NCI-H1417 (cell line): ENCODE results near the gene UBXN11.

Experiments used
- DNase-seq, 3 experiments: peaks; one replicate each; lab custom pipeline; 2025; lab: John Stamatoyannopoulos, UW

UBXN11 gene, protein sequence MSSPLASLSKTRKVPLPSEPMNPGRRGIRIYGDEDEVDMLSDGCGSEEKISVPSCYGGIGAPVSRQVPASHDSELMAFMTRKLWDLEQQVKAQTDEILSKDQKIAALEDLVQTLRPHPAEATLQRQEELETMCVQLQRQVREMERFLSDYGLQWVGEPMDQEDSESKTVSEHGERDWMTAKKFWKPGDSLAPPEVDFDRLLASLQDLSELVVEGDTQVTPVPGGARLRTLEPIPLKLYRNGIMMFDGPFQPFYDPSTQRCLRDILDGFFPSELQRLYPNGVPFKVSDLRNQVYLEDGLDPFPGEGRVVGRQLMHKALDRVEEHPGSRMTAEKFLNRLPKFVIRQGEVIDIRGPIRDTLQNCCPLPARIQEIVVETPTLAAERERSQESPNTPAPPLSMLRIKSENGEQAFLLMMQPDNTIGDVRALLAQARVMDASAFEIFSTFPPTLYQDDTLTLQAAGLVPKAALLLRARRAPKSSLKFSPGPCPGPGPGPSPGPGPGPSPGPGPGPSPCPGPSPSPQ

GRCh38 chr1:26306290-26307229, at the start of gene UBXN11:
UBXN11 (minus strand) TSS chr1:26306636; CDS start chr1:26302883, 3,753 bp downstream.
- peak; percentile 92 to 99 (median 96) for DNase-seq

GRCh38 chr1:26356106-26356505, 49.7 kb upstream of the UBXN11 start:
- no peak for DNase-seq

DNA sequence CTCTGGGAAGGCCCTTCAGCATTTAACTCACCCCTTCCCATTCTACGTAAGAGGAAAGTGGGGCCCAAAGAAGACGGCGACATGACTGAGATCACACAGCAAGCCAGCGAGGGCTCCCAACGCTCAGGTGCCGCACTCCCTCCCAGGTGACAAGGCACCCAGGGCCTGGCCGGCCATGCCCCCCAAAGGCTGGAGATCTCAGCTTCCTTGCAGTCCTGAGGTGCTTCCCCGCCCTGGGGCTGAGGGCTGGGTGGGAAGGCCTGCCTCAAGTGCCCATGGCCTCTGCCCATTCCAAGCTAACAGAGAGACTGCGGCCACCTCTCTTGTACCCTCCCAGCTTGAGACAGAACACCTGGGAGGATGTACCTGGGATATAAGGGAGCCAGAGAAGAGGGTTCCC, 48.5 kb upstream of the UBXN11 start:
- DNase-seq = no peak

- DNase-seq = peak in 2 of 3 experiments; percentile 20 to 42
These were observed 47.8 kb upstream of the UBXN11 start, which contains the start of gene CRYBG2 for GRCh38 chr1:26353976-26354820. CRYBG2 (minus strand) TSS chr1:26354130; CDS start chr1:26346657, 7,473 bp downstream.

GRCh38 chr1:26353210-26353859, 46.9 kb upstream of the UBXN11 start:
- DNase-seq = peak in 2 of 3 experiments; percentile 24 to 62

DNA sequence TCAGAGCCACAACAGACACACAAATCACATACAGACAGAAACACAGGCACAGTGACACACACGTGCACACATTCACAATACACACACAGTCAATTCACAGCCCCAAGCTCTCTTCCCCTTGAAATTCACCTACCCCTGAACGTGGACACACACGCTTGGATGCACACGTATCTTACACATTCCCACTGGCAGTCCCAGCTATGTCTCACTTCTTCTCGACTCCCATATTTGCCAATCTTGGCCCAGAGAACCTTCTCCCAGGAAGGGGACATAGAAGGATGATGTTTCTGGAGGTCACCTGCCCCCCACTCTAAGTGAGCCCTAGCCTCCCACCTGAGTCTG, 45.9 kb upstream of the UBXN11 start:
- no peak for DNase-seq

DNA sequence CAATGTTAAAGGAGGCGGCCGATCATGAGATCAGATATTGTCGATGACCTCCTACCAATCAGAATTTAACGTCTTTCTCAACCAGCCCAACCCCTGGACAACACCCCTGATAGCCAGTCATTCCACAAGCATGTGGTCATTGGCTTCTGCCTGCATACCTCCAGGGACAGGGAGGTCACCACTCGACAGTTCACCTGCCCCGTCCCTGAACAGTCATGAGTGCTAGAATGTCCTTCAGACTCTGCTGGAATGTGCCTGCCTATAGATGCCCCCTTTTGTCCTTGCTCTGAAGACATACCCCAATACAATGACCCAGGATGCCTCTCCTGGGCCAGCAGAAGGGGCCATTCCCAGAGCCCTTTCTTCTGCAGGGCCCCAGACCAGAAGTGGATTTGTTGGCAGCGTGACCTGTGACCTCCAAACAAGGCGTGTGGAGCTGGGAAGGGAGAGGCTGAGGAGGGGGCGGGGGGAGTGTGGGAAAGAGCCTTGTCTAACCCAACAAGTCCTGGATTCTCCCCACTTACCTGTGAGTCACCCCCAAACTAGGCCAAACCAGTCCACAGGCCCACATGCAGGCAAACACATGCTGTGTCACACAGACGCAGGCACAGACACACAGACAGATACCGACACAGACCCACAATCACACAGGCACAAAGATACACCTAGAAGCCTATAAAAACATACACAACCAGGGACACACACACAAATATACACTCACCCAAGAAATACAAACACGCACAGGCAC, 45.3 kb upstream of the UBXN11 start:
- no peak for DNase-seq

DNA sequence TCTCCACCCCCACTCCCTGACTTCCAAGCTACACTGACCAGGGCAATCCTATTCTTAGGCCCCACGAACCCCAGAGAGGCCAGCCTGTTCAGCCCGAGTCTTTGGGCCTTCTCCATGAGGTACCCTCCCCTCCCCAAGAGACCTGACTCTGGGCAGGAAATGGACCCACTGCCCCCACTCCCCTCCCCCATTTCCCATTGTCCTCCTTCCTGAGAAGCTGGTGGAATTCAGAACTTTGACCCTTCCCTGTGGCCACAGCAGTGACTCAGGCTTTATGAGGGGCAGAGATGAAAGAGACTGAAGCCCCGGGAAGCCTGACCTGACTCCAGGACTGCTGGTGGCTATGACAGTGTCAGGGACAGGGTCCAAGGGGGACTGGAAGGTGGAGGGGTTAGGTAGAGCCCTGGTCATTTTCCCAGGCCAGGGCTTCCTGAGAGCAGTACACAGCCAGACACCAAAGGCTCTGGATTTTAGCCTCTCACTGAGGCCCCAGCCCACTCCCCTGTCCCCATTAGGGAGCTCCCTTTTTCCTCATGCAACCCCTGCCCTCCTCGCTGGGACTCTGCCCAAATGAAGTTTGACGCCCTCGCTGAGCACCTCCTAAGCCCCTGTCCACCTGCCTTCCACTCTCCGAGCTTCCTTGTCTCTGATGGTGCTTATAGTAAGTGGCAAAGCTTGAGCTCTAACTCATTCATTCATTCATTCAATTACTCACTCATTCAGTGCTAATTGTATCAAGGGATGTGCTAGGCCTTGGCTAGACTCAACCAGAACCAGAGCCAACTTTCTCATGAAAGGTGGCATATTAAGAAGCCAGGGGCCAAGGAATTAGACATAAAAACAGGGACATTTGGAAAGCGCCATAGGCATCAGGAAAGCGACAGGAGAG, 44.5 kb upstream of the UBXN11 start:
- DNase-seq = no peak

- no peak for DNase-seq
These were observed 43.9 kb upstream of the UBXN11 start for GRCh38 chr1:26350343-26350700.

GRCh38 chr1:26349877-26350244, 43.4 kb upstream of the UBXN11 start:
- no peak for DNase-seq

GRCh38 chr1:26349188-26349876, 42.9 kb upstream of the UBXN11 start:
- no peak for DNase-seq

DNA sequence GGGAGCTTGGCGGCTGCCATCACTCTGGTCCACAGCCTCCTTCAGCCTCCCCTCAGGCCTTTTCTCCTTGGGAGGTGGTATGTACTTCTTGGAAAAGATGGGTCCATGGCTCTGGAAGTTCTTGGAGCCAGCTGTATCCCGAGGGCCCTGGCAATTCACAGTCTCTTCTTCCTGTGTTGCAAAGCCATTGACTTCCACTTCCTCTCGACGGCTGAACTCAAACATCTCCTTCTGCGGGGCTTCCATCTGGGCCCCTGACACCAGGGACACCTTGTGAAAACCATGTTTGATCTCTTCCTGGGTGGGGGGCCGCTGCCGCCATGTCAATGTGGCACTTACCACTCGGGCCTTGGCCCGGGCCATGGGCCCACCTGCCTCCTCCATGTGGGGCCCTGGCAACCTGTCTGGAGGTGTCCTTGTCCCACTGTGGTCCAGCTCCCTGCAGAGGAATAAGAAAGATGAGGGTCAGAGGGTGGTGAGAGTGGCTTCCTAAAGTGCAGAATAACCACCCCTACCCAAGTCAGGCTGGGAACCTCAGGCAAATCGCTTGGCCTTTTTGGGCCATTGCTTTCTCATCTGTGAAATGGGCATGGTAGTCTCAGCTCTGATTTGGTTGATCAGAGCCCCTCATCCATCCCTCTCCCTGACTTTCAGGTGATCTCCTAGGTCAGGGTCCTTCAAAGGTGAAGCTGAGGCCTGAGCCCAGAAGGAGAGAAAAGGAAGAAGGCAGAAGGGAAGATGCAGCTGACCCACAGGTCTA, 40.0 kb upstream of the UBXN11 start:
- no peak for DNase-seq

DNA sequence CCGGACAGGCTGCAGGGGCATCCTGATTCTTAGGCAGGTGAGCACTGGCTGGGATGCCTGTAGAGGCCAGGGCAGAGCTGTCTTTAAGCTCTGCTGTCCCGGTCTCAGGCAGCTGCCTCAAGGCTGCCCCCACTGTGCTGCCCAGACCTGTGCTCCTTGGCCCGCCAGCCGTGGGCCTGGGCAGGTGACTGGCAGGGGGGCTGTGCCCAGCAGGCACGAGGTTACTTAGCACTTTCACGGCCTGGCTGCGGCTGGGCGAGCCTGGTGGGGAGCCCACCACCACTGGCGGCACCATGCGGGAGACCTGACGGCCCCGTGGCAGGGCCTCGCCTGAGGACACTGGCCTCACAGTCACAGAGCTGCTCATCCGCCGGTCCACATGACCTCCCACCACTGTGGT, 39.3 kb upstream of the UBXN11 start:
- DNase-seq = no peak

- no peak for DNase-seq
These were observed 37.9 kb upstream of the UBXN11 start for GRCh38 chr1:26344147-26344920.

- no peak for DNase-seq
These were observed 33.6 kb upstream of the UBXN11 start for GRCh38 chr1:26340047-26340481.

DNA sequence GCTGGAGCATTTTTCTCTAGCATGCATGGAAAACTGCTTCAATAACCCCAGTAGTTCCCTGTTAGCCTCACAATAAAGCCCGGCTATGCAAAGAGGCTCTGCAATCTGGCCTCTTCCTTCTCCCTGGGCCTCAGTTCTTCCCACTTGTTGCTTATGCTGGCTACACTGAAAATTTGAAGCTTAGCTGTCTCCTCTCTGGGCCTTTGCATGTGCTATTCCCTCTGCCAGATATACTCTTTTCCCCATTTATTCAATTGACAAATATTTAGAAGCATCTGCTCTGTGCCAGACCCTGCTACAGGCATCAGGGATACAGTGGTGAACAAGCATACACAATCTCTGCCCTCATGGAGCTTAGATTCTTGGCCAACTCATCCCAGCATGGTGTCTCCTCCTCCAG, 32.2 kb upstream of the UBXN11 start:
- DNase-seq = no peak

DNA sequence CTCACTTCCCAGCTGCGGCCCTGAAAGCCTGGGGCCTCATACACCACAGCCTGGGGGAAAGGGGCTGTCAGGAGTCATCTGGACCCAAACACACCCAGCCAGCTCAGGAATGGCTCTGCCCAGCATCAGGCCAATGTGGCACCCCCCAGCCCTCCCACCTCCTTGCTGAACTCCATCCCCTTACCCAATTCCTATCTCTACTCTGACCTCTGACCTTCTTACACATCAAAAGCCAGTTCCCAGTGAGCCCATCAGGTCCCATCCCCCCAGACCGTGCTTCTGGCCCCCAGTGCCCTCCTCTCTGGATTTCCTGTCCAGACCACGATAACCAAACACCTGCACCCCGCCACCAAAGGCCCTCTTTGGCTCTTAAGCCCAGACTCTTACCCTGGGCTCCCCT, 31.2 kb upstream of the UBXN11 start:
- no peak for DNase-seq
